OCI-LY3 (cell line): Measurements from ENCODE around the gene SNN.
A peak's percentile ranks its signal among the peaks of the same experiment; 100 is the strongest.

ENCODE experiments used
- H2AFZ ChIP-seq: fragments of 200-600, 300-600 bp; shearing (Covaris generic); 2 replicates; pipeline ENCODE4 v1.6.0; 2014; ENCODE audit warnings: antibody characterized with exemption, low read depth, low read length
- H3K27ac ChIP-seq: fragments of 200-600, 300-600 bp; sonication (generic); 2 replicates; pipeline ENCODE4 v1.5.1; 2014; ENCODE audit warnings: mild to moderate bottlenecking, low read length, moderate library complexity, mixed read lengths
- H3K27me3 ChIP-seq: fragments of 200-600, 300-600 bp; sonication (generic); 2 replicates; pipeline ENCODE4 v1.6.1; 2014; ENCODE audit warnings: low read depth, low read length, mixed read lengths
- H3K36me3 ChIP-seq: fragments of 200-600, 300-600 bp; sonication (generic); replicated peaks from 2 replicates; pipeline ENCODE3; 2014; ENCODE audit warnings: low read depth, low read length, mixed read lengths
- H3K4me1 ChIP-seq: fragments of 300-600, 200-600 bp; sonication (generic); 2 replicates; pipeline ENCODE4 v1.6.1; 2014; ENCODE audit warnings: low read length, mixed read lengths
- H3K4me2 ChIP-seq: fragments of 200-600, 300-600 bp; sonication (generic); 2 replicates; pipeline ENCODE4 v1.6.1; 2014; ENCODE audit warnings: low read length, mixed read lengths
- H3K4me3 ChIP-seq: fragments of 300-600, 200-600 bp; sonication (generic); 2 replicates; pipeline ENCODE4 v1.5.1; 2014; ENCODE audit warnings: antibody characterized with exemption, mild to moderate bottlenecking, low read length, moderate library complexity
- H3K79me2 ChIP-seq: fragments of 300-600, 200-600 bp; shearing (Covaris generic); 2 replicates; pipeline ENCODE4 v1.6.1; 2014; ENCODE audit warnings: mild to moderate bottlenecking, low read length, mixed read lengths
- H3K9ac ChIP-seq: fragments of 300-600, 200-600 bp; shearing (Covaris generic); 2 replicates; pipeline ENCODE4 v1.6.0; 2014; ENCODE audit warnings: mild to moderate bottlenecking, low read length, moderate library complexity
- H3K9me3 ChIP-seq: fragments of 200-600, 300-600 bp; shearing (Covaris generic); 2 replicates; pipeline ENCODE4 v1.6.1; 2014; ENCODE audit warnings: low read length, mixed read lengths; ENCODE audit not compliant: insufficient read depth
- H4K20me1 ChIP-seq: fragments of 200-600, 300-600 bp; sonication (generic); 2 replicates; pipeline ENCODE4 v1.6.1; 2016; ENCODE audit warnings: low read length, mixed read lengths; ENCODE audit not compliant: insufficient read depth
- CTCF ChIP-seq: fragments of 200-600, 300-600 bp; sonication (generic); IDR thresholded peaks from 2 replicates; pipeline ENCODE4 v1.5.1; 2014; ENCODE audit warnings: antibody characterized with exemption, low read length, low read depth
- EZH2phosphoT487 ChIP-seq: fragments of 200-600 bp; shearing (Covaris generic); IDR thresholded peaks from 2 replicates; pipeline ENCODE4 v1.6.1; 2018; ENCODE audit warnings: antibody characterized with exemption, mixed run types, low read depth

Gene SNN

GRCh38 chr16:11677959-11678881 is 10.0 kb downstream of the SNN start:
- H3K79me2 ChIP-seq, result peaks cover 91% of the 10 kb centered on the region
- peak overlapping the region; percentile 52 for H3K27ac ChIP-seq
- H3K9me3 ChIP-seq, result no peaks in the 10 kb centered on the region
- peak overlapping the region; percentile 57 for H3K4me2 ChIP-seq
- 0 out of 2 replicates have a peak overlapping the region, but pooled peaks have one; percentile 5 for H3K9ac ChIP-seq
- peak overlapping the region; percentile 7; the same call in 1 of the 2 replicates for H3K4me3 ChIP-seq
- H3K27me3 ChIP-seq, result no peaks in the 10 kb centered on the region
- peaks cover 60% of the 10 kb centered on the region for H3K4me1 ChIP-seq
- no peak overlapping the region for H2AFZ ChIP-seq
- H4K20me1 ChIP-seq, result peaks cover 99% of the 10 kb centered on the region
- peaks cover 55% of the 10 kb centered on the region for H3K36me3 ChIP-seq
- TF ChIP-seq CTCF (no peak), EZH2phosphoT487 (no peak)

- Histone ChIP-seq H2AFZ (no peak overlapping the region), H3K27me3 (no peaks in the 10 kb centered on the region), H3K4me3 (no peak overlapping the region), H4K20me1 (peaks cover 92% of the 10 kb centered on the region), H3K9me3 (no peaks in the 10 kb centered on the region), H3K79me2 (peaks cover 88% of the 10 kb centered on the region), H3K36me3 (peaks cover 52% of the 10 kb centered on the region), H3K4me1 (peaks cover 70% of the 10 kb centered on the region), H3K4me2 (peak overlapping the region; percentile 57), H3K9ac (no peak overlapping the region), H3K27ac (no peak overlapping the region)
- TF ChIP-seq EZH2phosphoT487 (no peak), CTCF (no peak)
These were observed 11.0 kb downstream of the SNN start for GRCh38 chr16:11679250-11679649.

GRCh38 chr16:11679941-11680911 is 12.0 kb downstream of the SNN start:
- Histone ChIP-seq H3K4me1 (peaks cover 79% of the 10 kb centered on the region), H2AFZ (no peak overlapping the region), H3K9me3 (no peaks in the 10 kb centered on the region), H3K27ac (peak overlapping the region; percentile 13; the same call in 1 of the 2 replicates), H3K4me3 (no peak overlapping the region), H3K27me3 (no peaks in the 10 kb centered on the region), H3K4me2 (peak overlapping the region; percentile 40), H4K20me1 (peaks cover 83% of the 10 kb centered on the region), H3K79me2 (peaks cover 89% of the 10 kb centered on the region), H3K9ac (no peak overlapping the region), H3K36me3 (peaks cover 56% of the 10 kb centered on the region)
- TF ChIP-seq CTCF (no peak), EZH2phosphoT487 (no peak)
